Neural progenitor cell (in vitro differentiated cells): Measurements from ENCODE around the gene UBE2G2. TPM values are rescaled to one million over a fixed set of nuclear protein-coding genes. Genes with fewer than 3 reads are reported as not detected.

ENCODE experiments used
- DNase-seq: peaks from one replicate; pipeline ENCODE4 v3.0.0-alpha.2; 2016; ENCODE audit warnings: low spot score
- H2AFZ ChIP-seq: fragments of 200-600 bp; sonication (generic); replicated peaks from 2 replicates; pipeline ENCODE4 v1.6.1; 2016; ENCODE audit warnings: antibody characterized with exemption
- H3F3A ChIP-seq: fragments of 200-600 bp; sonication (generic); 2 replicates; pipeline ENCODE4 v1.6.1; 2016; ENCODE audit warnings: antibody characterized with exemption, low read depth
- H3K27ac ChIP-seq: fragments of 200-600 bp; sonication (generic); 2 replicates; pipeline ENCODE4 v1.5.1; 2016; ENCODE audit warnings: mild to moderate bottlenecking
- H3K27me3 ChIP-seq: fragments of 200-600 bp; sonication (generic); 2 replicates; pipeline ENCODE4 v1.6.1; 2016; ENCODE audit warnings: mild to moderate bottlenecking, moderate library complexity
- H3K36me3 ChIP-seq: fragments of 200-600 bp; sonication (generic); 2 replicates; pipeline ENCODE4 v1.5.1; 2016
- H3K4me1 ChIP-seq: fragments of 200-600 bp; sonication (generic); 2 replicates; pipeline ENCODE4 v1.6.1; 2016; ENCODE audit warnings: mixed run types
- H3K4me2 ChIP-seq: fragments of 200-600 bp; sonication (generic); 2 replicates; pipeline ENCODE4 v1.6.1; 2016
- H3K4me3 ChIP-seq: fragments of 200-600 bp; sonication (generic); 2 replicates; pipeline ENCODE4 v1.5.1; 2016
- H3K79me2 ChIP-seq: fragments of 200-600 bp; sonication (generic); 2 replicates; pipeline ENCODE4 v1.6.1; 2016; ENCODE audit warnings: low read depth
- H3K9ac ChIP-seq: fragments of 200-600 bp; sonication (generic); 2 replicates; pipeline ENCODE4 v1.6.1; 2016
- H3K9me3 ChIP-seq: fragments of 200-600 bp; sonication (generic); 2 replicates; pipeline ENCODE4 v1.5.1; 2016; ENCODE audit warnings: low read depth
- H4K20me1 ChIP-seq: fragments of 200-600 bp; sonication (generic); 2 replicates; pipeline ENCODE4 v1.6.1; 2016; ENCODE audit warnings: low read depth
- H3K27ac Mint-ChIP-seq: 3 replicates; pipeline ENCODE4 v1.8.0; 2021; ENCODE audit warnings: mixed read lengths
- H3K27me3 Mint-ChIP-seq: 2 replicates; pipeline ENCODE4 v1.8.0; 2022; ENCODE audit warnings: low read depth, mild to moderate bottlenecking, inconsistent platforms, moderate library complexity, mixed read lengths; ENCODE audit not compliant: insufficient read depth
- H3K36me3 Mint-ChIP-seq: 3 replicates; pipeline ENCODE4 v1.8.0; 2021; ENCODE audit warnings: mixed read lengths
- H3K4me1 Mint-ChIP-seq: 3 replicates; pipeline ENCODE4 v1.8.0; 2021; ENCODE audit warnings: mixed read lengths
- H3K4me3 Mint-ChIP-seq: 3 replicates; pipeline ENCODE4 v1.8.0; 2021; ENCODE audit warnings: mild to moderate bottlenecking, moderate library complexity, mixed read lengths
- H3K9me3 Mint-ChIP-seq: 3 replicates; pipeline ENCODE4 v1.8.0; 2020; ENCODE audit warnings: mixed read lengths
- EZH2 ChIP-seq: fragments of 200-600 bp; sonication (generic); IDR thresholded peaks from 2 replicates; pipeline ENCODE4 v1.6.1; 2017; ENCODE audit warnings: antibody characterized with exemption, mild to moderate bottlenecking, moderate library complexity
- EZH2phosphoT487 ChIP-seq: fragments of 200-600 bp; sonication (generic); IDR thresholded peaks from 2 replicates; pipeline ENCODE4 v1.6.1; 2017; ENCODE audit warnings: antibody characterized with exemption
- total RNA-seq: library from RNA; depleted of rRNA; stranded (reverse); fragments of >200 nt; gene quantifications from 2 replicates; pipeline ENCODE4 v1.2.3, GENCODE V29; 2015; ENCODE audit warnings: low replicate concordance
- TF ChIP-seq, protein P1 (sequence below): fragments of 200-600 bp; sonication (generic); IDR thresholded peaks from 2 replicates; pipeline ENCODE4 v1.5.1; 2017; ENCODE audit warnings: antibody characterized with exemption, mild to moderate bottlenecking

Gene UBE2G2
- total RNA-seq, 1 donor from 2014 or later: 83.1 TPM

DNA sequence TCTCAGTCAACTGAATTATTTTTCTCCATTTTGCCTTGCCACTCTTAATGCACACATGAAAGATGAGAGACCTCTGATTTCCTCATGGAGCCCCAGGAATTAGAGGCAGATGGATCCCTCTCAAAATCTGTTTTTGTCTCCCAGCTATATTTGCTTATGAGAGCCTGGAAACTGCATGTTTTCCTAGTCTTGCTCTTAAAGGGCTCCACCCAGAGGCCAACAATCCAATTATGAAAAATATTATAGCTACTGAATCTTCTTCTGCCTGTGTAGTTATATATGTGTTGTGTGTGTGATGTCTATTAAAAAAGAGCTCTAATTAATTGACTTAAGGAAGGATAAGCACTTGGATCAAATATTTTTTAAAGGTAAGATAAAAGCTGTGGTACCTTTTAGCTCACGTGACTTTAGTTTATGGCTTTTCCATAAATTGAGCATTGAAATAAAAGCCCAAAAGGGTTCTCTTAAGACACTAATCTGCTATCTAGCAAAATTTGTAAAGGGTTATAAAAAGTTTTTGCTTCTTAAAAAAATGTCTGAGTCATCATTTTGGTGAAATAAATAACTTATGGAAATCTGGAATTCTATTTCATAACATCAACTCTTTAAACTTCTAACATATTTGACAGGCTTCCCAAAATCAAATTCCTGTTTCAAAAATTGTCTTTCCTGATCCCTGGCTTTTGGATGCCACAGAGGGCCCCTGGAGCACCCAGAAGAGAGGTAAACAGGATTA, 59.0 kb downstream of the UBE2G2 start:
- no peak overlapping the region for H3K27ac ChIP-seq
- no peak overlapping the region for H3K4me3 ChIP-seq
- Mint-ChIP-seq H3K36me3 (no peaks in the 10 kb centered on the region), H3K4me1 (peaks cover 6% of the 10 kb centered on the region), H3K27me3 (peaks cover 3% of the 10 kb centered on the region), H3K4me3 (no peak overlapping the region), H3K9me3 (peaks cover 3% of the 10 kb centered on the region), H3K27ac (no peak overlapping the region)
- H3K4me2 ChIP-seq: no peak overlapping the region
- H3K9ac ChIP-seq: no peak overlapping the region
- DNase-seq: no peak
- no peaks in the 10 kb centered on the region for H3K9me3 ChIP-seq
- no peaks in the 10 kb centered on the region for H3K79me2 ChIP-seq
- H2AFZ ChIP-seq: no peak overlapping the region
- no peaks in the 10 kb centered on the region for H3K36me3 ChIP-seq
- no peaks in the 10 kb centered on the region for H3K27me3 ChIP-seq
- no peaks in the 10 kb centered on the region for H4K20me1 ChIP-seq
- H3F3A ChIP-seq: no peaks in the 10 kb centered on the region
- H3K4me1 ChIP-seq: no peaks in the 10 kb centered on the region
- TF ChIP-seq, protein P1, sequence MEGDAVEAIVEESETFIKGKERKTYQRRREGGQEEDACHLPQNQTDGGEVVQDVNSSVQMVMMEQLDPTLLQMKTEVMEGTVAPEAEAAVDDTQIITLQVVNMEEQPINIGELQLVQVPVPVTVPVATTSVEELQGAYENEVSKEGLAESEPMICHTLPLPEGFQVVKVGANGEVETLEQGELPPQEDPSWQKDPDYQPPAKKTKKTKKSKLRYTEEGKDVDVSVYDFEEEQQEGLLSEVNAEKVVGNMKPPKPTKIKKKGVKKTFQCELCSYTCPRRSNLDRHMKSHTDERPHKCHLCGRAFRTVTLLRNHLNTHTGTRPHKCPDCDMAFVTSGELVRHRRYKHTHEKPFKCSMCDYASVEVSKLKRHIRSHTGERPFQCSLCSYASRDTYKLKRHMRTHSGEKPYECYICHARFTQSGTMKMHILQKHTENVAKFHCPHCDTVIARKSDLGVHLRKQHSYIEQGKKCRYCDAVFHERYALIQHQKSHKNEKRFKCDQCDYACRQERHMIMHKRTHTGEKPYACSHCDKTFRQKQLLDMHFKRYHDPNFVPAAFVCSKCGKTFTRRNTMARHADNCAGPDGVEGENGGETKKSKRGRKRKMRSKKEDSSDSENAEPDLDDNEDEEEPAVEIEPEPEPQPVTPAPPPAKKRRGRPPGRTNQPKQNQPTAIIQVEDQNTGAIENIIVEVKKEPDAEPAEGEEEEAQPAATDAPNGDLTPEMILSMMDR: peak; percentile 7
- TF ChIP-seq EZH2 (no peak), EZH2phosphoT487 (no peak)

DNA sequence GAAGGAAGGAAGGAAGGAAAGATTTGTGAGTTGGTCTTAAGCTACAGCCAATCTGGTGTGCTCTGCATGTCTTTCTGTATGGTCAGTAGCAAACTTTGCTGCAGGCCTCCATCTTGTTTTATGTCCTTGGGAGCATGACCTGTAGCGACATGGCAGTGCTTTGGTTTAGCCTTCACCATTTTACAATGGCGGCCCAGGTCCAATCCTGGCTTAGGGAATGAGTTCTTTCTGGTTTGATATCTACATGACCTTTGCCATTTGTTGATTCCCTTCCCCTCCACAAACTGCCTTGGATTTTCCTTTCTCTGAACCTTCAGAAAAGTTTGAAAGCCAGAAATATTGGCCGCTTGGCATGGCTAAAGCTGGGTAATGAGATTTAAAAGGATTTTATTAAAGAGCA, 59.7 kb downstream of the UBE2G2 start:
- H3K4me3 ChIP-seq: no peak overlapping the region
- Mint-ChIP-seq H3K36me3 (no peaks in the 10 kb centered on the region), H3K27ac (no peak overlapping the region), H3K27me3 (peaks cover 3% of the 10 kb centered on the region), H3K4me3 (no peak overlapping the region), H3K4me1 (peaks cover 10% of the 10 kb centered on the region), H3K9me3 (peaks cover 3% of the 10 kb centered on the region)
- no peaks in the 10 kb centered on the region for H3K27me3 ChIP-seq
- H3K9me3 ChIP-seq: no peaks in the 10 kb centered on the region
- H3K27ac ChIP-seq: no peak overlapping the region
- no peak for TF ChIP-seq EZH2phosphoT487
- TF ChIP-seq EZH2: no peak
- TF ChIP-seq, protein P1: no peak
- H3K79me2 ChIP-seq: no peaks in the 10 kb centered on the region
- H3K4me2 ChIP-seq: no peak overlapping the region
- no peaks in the 10 kb centered on the region for H3F3A ChIP-seq
- no peak overlapping the region for H2AFZ ChIP-seq
- no peak for DNase-seq
- no peaks in the 10 kb centered on the region for H3K4me1 ChIP-seq
- no peak overlapping the region for H3K9ac ChIP-seq
- no peaks in the 10 kb centered on the region for H4K20me1 ChIP-seq
- H3K36me3 ChIP-seq: no peaks in the 10 kb centered on the region

DNA sequence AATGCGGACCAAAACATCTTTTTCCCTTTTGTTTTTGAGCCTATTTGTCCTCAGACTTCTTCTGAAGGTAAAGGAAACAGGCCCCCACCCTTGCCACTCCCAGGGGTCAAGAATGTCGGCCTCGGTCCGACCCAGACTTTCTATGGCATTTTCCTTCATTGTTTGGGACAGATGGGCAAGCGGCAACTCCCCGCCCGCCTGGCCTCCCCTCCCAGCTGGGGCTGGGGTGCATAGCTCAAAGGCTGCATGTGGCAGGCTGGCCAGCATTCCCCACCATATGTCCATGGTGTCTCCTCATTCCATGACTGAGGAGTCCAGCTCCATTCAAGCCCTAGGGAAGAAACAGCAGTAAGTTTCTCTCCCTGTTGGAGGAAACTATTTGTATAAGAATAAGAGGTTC, 60.9 kb downstream of the UBE2G2 start:
- Histone ChIP-seq H3K36me3 (no peaks in the 10 kb centered on the region), H4K20me1 (no peaks in the 10 kb centered on the region), H3K9ac (no peak overlapping the region), H3K4me2 (no peak overlapping the region), H3K27ac (no peak overlapping the region), H2AFZ (no peak overlapping the region), H3K4me3 (no peak overlapping the region), H3K4me1 (no peaks in the 10 kb centered on the region), H3K27me3 (no peaks in the 10 kb centered on the region), H3K79me2 (no peaks in the 10 kb centered on the region), H3K9me3 (no peaks in the 10 kb centered on the region), H3F3A (no peaks in the 10 kb centered on the region)
- H3K4me3 Mint-ChIP-seq: no peak overlapping the region
- no peak for TF ChIP-seq EZH2phosphoT487
- TF ChIP-seq EZH2: no peak
- TF ChIP-seq, protein P1: no peak
- H3K9me3 Mint-ChIP-seq: peaks cover 3% of the 10 kb centered on the region
- H3K27me3 Mint-ChIP-seq: peaks cover 6% of the 10 kb centered on the region
- no peak overlapping the region for H3K27ac Mint-ChIP-seq
- peaks cover 14% of the 10 kb centered on the region for H3K4me1 Mint-ChIP-seq
- DNase-seq: no peak
- H3K36me3 Mint-ChIP-seq: no peaks in the 10 kb centered on the region
